SKM-1 treated with dmso at 0.1 percent for 144 hours (cell line): Measurements from ENCODE around the gene CTDNEP1.
A peak's percentile ranks its signal among the peaks of the same experiment; 100 is the strongest.

Experiments
- DNase-seq: peaks from one replicate; lab custom pipeline; 2025; ENCODE audit not compliant: unreplicated experiment; lab: John Stamatoyannopoulos, UW

The CTDNEP1 gene

DNA sequence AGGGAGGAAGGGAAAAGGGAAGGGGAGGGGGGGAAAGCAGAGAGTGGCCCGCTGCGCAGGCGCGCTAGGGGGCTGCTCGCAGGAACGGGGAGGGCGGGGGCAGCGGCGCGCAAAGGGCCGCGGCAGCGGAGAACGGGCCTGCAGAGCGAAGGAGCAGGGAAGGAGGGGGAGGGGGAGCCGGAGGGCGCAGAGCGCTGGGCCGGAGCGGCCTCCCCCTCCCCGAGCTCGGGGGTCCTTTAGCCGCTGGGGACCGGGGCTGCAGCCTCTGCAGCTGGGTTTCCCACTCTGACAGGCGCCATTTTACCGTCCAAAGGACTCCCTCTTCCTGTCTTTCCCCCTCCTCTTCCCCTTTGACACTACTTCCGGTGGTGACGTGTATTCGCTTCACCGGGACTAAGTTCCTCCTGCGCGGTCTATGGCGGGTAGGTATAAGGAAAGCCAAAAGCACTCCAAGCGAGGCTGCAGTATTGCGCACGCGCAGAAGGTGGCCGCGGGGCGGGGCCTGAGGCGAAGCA is at the start of gene CTDNEP1:
TSS of gene CTDNEP1 (minus strand) at position 74 of the 515 bp plus-strand sequence. CDS start 438 bp downstream, outside the sequence.
- DNase-seq, result peak; percentile 92

- peak; percentile 30 for DNase-seq
These were observed 44.8 kb upstream of the CTDNEP1 start for GRCh38 chr17:7296189-7296861.

DNA sequence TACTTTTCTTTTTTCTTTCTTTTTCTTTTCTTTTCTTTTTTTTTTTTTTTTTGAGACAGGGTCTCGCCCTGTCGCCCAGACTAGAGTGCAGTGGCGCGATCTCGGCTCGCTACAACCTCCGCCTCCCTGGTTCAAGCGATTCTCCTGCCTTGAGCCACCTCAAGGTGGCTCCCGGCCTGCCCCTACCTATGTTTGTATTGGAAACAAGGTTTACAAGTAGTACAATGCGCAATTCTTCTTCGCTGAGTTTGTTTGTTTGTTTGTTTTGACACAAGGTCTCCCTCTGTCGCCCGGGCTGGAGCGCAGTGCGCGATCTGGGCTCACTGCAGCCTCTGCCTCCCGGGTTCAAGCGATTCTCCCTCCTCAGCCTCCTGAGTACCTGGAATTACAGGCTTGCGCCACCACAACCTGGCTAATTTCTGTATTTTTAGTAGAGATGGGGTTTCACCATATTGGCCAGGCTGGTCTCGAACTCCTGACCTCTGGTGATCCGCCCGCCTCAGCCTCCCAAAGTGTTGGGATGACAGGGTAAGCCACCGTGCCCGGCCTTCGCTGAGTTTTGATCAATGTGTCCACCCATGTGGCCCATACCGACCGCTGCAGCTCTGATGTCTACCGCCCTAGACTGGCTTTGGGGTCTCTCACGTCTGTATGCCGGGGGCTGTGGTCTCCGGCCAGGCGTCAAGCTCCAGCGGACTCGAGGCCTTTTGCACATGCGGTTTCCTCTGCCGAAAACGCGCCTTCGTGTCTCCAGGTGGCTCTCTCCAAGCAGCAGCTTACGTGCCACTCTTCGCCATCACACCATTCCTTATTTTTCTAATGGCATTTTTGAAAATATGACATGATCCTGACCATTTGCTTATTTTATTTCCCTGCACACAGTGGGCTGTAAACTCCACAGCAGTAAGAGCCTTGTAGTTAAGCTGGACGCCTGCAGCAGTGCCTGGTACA is 44.0 kb upstream of the CTDNEP1 start:
- no peak for DNase-seq

GRCh38 chr17:7294614-7295153 is 43.1 kb upstream of the CTDNEP1 start, which contains the start of gene YBX2:
YBX2 (minus strand) TSS chr17:7294639; CDS start chr17:7294500, 139 bp downstream.
- DNase-seq, result peak; percentile 45

GRCh38 chr17:7293816-7294613 is 42.5 kb upstream of the CTDNEP1 start:
- DNase-seq, result no peak

DNA sequence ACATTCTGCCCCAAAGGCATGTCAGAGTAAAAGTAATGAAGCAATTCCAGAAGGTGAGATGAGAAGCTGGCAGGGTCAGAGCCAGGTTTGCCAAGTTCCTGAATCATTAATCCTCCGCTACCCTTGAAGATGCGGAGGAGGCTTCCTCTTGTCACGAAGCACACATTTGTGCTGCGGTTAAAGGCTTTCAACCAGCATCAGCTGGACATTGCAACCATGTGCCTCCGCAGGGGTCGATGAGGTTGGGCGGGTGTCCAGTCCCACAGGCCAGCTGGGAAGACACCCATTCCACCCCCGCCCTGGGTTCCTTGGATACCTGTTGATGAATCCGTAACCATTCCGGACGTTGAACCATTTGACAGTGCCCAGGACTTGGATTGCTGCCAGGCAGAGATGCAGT is 41.6 kb upstream of the CTDNEP1 start:
- DNase-seq, result no peak

DNA sequence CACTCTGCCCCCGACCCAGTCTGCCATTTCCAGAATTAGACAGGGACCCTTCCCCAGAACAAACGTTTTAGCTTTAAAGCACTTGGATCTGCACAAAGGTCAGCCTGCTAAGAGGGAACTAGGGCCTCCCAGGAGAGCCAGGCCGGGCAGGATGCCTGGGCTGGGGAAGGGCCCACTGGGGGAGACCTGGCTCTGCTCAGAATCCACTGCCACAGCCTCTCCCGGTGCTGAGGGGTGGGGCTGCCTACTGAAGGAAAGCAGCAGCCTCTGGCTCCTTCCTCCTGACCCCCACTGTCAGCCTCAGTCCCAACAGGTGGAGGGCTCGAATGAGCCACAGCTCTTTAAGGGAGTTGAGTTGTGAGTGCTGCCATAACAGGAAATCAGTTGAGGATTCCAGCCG is 41.2 kb upstream of the CTDNEP1 start:
- no peak for DNase-seq

DNA sequence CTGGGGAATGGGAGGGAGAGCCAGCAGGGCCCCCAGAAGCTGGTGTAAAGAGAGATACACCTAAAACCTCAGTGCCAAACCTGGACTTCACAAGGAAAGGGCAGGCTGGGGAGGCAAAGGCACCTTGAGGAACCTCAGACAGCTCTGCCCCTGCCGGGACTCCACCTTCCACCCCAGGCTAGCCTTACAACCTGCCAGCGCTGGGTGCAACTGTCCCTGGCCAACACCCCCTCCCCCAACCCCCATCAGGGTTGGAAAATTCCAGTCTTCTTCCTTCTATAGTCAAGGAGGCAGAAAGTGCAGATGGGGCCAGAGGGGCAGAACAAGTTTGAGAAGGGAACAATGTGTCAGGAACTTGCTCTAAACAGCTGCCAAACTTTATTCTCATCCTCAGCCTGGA is 40.7 kb upstream of the CTDNEP1 start:
- no peak for DNase-seq

- DNase-seq, result no peak
These were observed 39.2 kb upstream of the CTDNEP1 start for GRCh38 chr17:7290685-7291084.

DNA sequence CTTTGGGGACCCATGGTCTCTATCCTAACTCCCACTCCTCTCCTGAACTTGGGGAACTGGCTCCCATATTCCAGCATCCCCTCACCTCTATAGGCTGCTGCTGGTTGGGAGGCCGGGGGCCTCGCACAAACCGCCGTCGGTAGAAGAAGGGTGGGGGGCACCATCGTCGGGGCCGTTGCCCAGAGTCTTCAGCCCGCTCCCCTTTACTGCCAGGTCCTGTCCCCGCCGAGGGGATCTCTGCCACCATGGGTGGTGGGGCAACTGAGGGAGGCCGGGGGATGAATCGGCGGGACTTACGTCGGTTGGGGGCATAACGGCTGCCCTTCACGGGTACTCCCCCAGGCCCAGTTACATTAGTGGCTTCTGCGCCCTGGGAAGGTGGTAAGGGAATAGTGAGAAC is 38.6 kb upstream of the CTDNEP1 start:
- DNase-seq, result no peak

- no peak for DNase-seq
These were observed 37.9 kb upstream of the CTDNEP1 start for GRCh38 chr17:7289256-7290032.

GRCh38 chr17:7285679-7286078 is 34.1 kb upstream of the CTDNEP1 start:
- DNase-seq, result no peak

DNA sequence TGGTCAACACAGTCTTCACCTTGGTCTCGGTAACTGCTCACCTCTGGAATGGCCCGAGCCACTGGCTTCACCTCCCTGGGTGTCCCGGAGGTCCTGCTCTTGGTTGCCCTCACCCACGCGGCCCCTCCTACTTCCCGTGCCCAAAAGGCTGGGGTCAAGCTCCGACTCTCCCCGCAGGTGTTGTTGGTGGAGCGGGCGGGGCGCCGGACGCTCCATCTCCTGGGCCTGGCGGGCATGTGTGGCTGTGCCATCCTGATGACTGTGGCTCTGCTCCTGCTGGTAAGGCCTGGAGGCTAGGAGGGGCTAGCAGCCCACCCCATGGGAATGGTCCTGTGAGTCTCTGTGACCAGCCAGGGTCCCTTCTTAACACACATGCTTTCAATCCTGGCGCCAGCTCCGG is 33.4 kb upstream of the CTDNEP1 start:
- DNase-seq, result no peak

GRCh38 chr17:7283471-7284216 is 32.1 kb upstream of the CTDNEP1 start:
- DNase-seq, result no peak

- DNase-seq, result no peak
These were observed 31.3 kb upstream of the CTDNEP1 start for GRCh38 chr17:7282752-7283321.

DNA sequence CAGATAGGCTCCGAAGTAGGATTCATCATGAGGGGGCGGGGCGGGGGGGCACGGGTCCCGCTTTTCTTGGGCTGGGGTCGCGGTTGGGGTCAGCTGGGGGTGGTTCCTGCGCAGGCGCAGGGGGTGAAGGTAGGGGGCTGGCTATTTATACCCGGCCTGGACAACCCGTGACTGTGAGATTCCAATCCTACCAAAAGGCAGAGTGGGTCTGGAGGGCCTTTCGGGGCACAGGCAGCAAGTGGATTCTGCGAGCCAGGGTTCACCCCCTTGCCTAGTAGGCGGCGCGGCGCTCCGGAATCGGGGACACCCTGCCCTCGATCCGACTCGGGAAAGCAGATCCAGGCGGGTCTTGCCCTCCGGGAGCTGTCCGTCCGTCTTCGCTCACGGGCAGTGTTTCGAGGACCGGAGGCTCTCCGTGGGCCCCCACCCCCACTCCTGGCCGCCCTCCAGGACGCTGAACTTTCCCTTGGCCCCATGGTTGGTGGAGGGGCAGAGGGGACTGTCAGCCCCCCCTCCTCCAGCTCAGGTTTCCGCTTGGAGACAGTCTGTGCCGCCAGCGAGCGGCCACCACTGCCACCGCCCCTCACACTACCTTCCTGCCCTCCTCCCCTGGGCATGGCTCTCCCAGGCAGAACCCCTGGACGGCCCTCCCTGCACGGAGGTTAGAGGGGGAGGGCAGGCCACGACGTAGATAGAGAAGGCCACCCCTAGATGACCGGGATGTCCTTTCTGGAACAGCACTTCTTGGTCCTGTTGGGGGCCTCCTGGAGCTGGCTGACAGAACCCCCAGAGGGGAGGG is 30.6 kb upstream of the CTDNEP1 start:
- DNase-seq, result no peak

DNA sequence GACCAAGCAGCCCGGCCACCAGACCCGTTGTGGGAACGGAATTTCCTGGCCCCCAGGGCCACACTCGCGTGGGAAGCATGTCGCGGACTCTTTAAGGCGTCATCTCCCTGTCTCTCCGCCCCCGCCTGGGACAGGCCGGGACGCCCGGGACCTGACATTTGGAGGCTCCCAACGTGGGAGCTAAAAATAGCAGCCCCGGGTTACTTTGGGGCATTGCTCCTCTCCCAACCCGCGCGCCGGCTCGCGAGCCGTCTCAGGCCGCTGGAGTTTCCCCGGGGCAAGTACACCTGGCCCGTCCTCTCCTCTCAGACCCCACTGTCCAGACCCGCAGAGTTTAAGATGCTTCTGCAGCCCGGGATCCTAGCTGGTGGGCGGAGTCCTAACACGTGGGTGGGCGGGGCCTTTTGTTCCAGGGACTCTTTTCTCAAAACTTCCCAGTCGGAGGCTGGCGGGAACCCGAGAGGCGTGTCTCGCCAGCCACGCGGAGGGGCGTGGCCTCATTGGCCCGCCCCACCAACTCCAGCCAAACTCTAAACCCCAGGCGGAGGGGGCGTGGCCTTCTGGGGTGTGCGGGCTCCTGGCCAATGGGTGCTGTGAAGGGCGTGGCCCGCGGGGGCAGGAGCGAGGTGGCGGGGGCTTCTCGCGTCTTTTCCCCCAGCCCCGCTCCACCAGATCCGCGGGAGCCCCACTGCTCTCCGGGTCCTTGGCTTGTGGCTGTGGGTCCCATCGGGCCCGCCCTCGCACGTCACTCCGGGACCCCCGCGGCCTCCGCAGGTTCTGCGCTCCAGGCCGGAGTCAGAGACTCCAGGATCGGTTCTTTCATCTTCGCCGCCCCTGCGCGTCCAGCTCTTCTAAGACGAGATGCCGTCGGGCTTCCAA is 29.8 kb upstream of the CTDNEP1 start, which contains the start of gene SLC2A4:
TSS of gene SLC2A4 (plus strand) at position 645 of the 879 bp plus-strand sequence. CDS start at position 862, 217 bp downstream.
- peak; percentile 65 for DNase-seq
